ENCODE data around the gene NADK.
"Not testable (repeated sequence)": the region's sequence is repeated elsewhere in the genome, so short reads cannot be mapped to it uniquely, and the experiment has no call there.

The NADK gene

GRCh38 chr1:1703796-1704195, 74.5 kb downstream of the NADK start:
- no peak for DNase-seq

GRCh38 chr1:1702506-1702905, 75.8 kb downstream of the NADK start:
- not testable (repeated sequence) for DNase-seq

Data from suppressor macrophage (primary cell).